Esophagus muscularis mucosa (tissue), 4 donors: ENCODE data around the gene WWOX. TPM values are rescaled to one million over a fixed set of nuclear protein-coding genes. Genes with fewer than 3 reads are reported as not detected.

Source experiments
- DNase-seq: peaks from one replicate; pipeline ENCODE4 v3.0.0-alpha.2; 2017; ENCODE audit errors: extremely low spot score
- H3K27ac ChIP-seq, 4 donors: fragments of 200-600 bp; sonication (generic); replicated peaks in 1 of 4; 1 replicate in 3 of 4; 2 replicates in 1 of 4; pipeline ENCODE4 v1.5.1; 2016 to 2019; ENCODE audit warnings: mild to moderate bottlenecking in 1 of 4
- H3K27me3 ChIP-seq, 4 donors: fragments of 200-600 bp; sonication (generic); one replicate each; pipeline versions ENCODE4 v1.5.1 to v1.6.0; 2016 to 2019
- H3K36me3 ChIP-seq, 4 donors: fragments of 200-600 bp; sonication (generic); one replicate each; pipeline ENCODE4 v1.5.1; 2016 to 2019
- H3K4me1 ChIP-seq, 4 donors: fragments of 200-600 bp; sonication (generic); one replicate each; pipeline ENCODE4 v1.5.1; 2016 to 2019
- H3K4me3 ChIP-seq, 4 donors: fragments of 200-600 bp; sonication (generic); 1 replicate in 2 of 4; 2 replicates in 2 of 4; pipeline ENCODE4 v1.5.1; 2016 to 2019; ENCODE audit warnings: mild to moderate bottlenecking in 4 of 4, moderate library complexity in 1 of 4
- H3K9me3 ChIP-seq, 4 donors: fragments of 200-600 bp; sonication (generic); 1 replicate in 3 of 4; 2 replicates in 1 of 4; pipeline ENCODE4 v1.5.1; 2016 to 2019
- CTCF ChIP-seq, 3 experiments: fragments of 200-600 bp in 2 of 3; fragments of 450-650 bp in 1 of 3; sonication (generic) in 2 of 3; IDR thresholded peaks; one replicate each; pipeline ENCODE4 v1.5.1; 2017 to 2019; ENCODE audit warnings: antibody characterized with exemption in 3 of 3, mild to moderate bottlenecking in 2 of 3, moderate library complexity in 1 of 3
- EP300 ChIP-seq: sonication (generic); formaldehyde crosslinking; IDR thresholded peaks from one replicate; pipeline ENCODE4 v1.6.1; 2017; ENCODE audit warnings: antibody characterized with exemption
- POLR2A ChIP-seq: fragments of 450-650 bp; IDR thresholded peaks from one replicate; pipeline ENCODE4 v1.6.1; 2017; ENCODE audit warnings: antibody characterized with exemption, moderate library complexity, mild to moderate bottlenecking, low read depth
- POLR2AphosphoS5 ChIP-seq, 2 donors: sonication (generic); formaldehyde crosslinking; IDR thresholded peaks; one replicate each; pipeline ENCODE4 v1.6.1; 2017; ENCODE audit warnings: antibody characterized with exemption in 2 of 2
- WGBS: methylation state at CpG from one replicate; pipeline ENCODE4 v1.1.5; 2018; 5-methylcytosine and 5-hydroxymethylcytosine counted together
- intact Hi-C: fragments of 100-400 bp; cut with DNase I; formaldehyde crosslinking; loops from one replicate; pipeline ENCODE4 v1.15.1; 2023
- total RNA-seq, 4 donors: library from RNA; depleted of rRNA; stranded (reverse); fragments of >200 nt; gene quantifications; one replicate each; pipeline versions ENCODE4 v1.1.0 to v1.2.1, GENCODE V29; 2016

Gene WWOX
- total RNA-seq, 4 donors from 2014 or later = 14.4 to 27.8 (median 15.4) TPM

GRCh38 chr16:78796221-78796866, 696.9 kb downstream of the WWOX start:
- DNase-seq = no peak
- no peak overlapping the region for H3K27ac ChIP-seq
- intact Hi-C loops = no loop called here

GRCh38 chr16:78799429-78799828, 700.0 kb downstream of the WWOX start:
- Histone ChIP-seq H3K27me3 (no peaks in the 10 kb centered on the region), H3K36me3 (no peaks in the 10 kb centered on the region), H3K4me3 (no peak overlapping the region), H3K27ac (no peak overlapping the region), H3K4me1 (no peaks in the 10 kb centered on the region), H3K9me3 (no peaks in the 10 kb centered on the region)
- TF ChIP-seq CTCF (IDR thresholded peaks at IDR 0.05) (no peak), EP300 (no peak), POLR2AphosphoS5 (IDR thresholded peaks at IDR 0.05) (no peak), POLR2A (no peak)
- intact Hi-C loops = no loop called here
- 77% methylated on average over 5 of the region's 5 CpGs for WGBS
- no peak for DNase-seq

More at GRCh38 chr16:78796221-78796866, 696.9 kb downstream of the WWOX start:
- Histone ChIP-seq H3K27me3 (no peaks in the 10 kb centered on the region), H3K9me3 (no peaks in the 10 kb centered on the region), H3K36me3 (no peaks in the 10 kb centered on the region), H3K4me1 (no peaks in the 10 kb centered on the region), H3K4me3 (no peak overlapping the region)
- 76% methylated on average over 3 of the region's 3 CpGs for WGBS
- no peak for TF ChIP-seq POLR2AphosphoS5 (IDR thresholded peaks at IDR 0.05)
- TF ChIP-seq EP300 = no peak
- no peak for TF ChIP-seq POLR2A
- TF ChIP-seq CTCF (IDR thresholded peaks at IDR 0.05) = no peak

GRCh38 chr16:78800523-78800922, 701.1 kb downstream of the WWOX start:
- no peaks in the 10 kb centered on the region for H3K36me3 ChIP-seq
- H3K4me1 ChIP-seq = no peaks in the 10 kb centered on the region
- WGBS = 82% methylated on average over 3 of the region's 3 CpGs
- H3K4me3 ChIP-seq = no peak overlapping the region
- H3K9me3 ChIP-seq = no peaks in the 10 kb centered on the region
- DNase-seq = no peak
- H3K27me3 ChIP-seq = no peaks in the 10 kb centered on the region
- TF ChIP-seq POLR2A = no peak
- TF ChIP-seq CTCF (IDR thresholded peaks at IDR 0.05) = no peak
- no peak for TF ChIP-seq POLR2AphosphoS5 (IDR thresholded peaks at IDR 0.05)
- no peak for TF ChIP-seq EP300
- H3K27ac ChIP-seq = no peak overlapping the region
- intact Hi-C loops = no loop called here

GRCh38 chr16:78804058-78804735, 704.7 kb downstream of the WWOX start:
- Histone ChIP-seq H3K4me3 (no peak overlapping the region), H3K27me3 (no peaks in the 10 kb centered on the region), H3K27ac (no peak overlapping the region), H3K9me3 (no peaks in the 10 kb centered on the region), H3K4me1 (no peaks in the 10 kb centered on the region), H3K36me3 (no peaks in the 10 kb centered on the region)
- 92% methylated on average over 13 of the region's 13 CpGs for WGBS
- DNase-seq = no peak
- intact Hi-C loops = no loop called here
- no peak for TF ChIP-seq POLR2AphosphoS5 (IDR thresholded peaks at IDR 0.05)
- no peak for TF ChIP-seq CTCF (IDR thresholded peaks at IDR 0.05)
- TF ChIP-seq POLR2A = no peak
- no peak for TF ChIP-seq EP300
